ENCODE results near the gene PDHX.
A peak's percentile ranks its signal among the peaks of the same experiment; 100 is the strongest.
"Not testable (repeated sequence)": the region's sequence is repeated elsewhere in the genome, so short reads cannot be mapped to it uniquely, and the experiment has no call there.

Gene PDHX

GRCh38 chr11:34916015-34916842 lies at the start of gene PDHX, which contains the start of gene APIP:
PDHX (plus strand) TSS chr11:34916618; CDS start chr11:34916656, 38 bp downstream.
APIP (minus strand) TSS chr11:34916379; CDS start chr11:34916284, 95 bp downstream.
- peak; percentile 97 for DNase-seq (ENCODE audit: low spot score)

DNA sequence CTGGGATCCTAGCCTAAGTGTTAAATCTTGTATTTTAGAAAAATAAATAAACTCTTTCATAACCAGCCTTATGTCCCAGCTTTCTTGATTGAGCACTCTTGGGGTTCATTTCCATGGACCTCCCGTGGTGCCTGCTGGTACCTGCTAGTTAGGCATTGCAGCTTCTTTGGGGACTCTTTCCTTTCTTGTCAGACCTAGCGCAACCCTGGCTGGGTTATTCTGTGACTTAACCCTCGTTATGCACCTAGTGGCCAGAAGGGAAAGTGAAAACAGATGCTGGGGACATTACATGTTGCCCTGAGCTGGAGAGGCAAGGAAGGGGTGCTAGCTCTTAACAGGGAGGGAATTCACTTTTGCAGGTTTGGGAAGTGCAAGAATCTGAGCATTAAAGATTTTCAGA lies 47.0 kb upstream of the PDHX start:
- DNase-seq (ENCODE audit: low spot score), result no peak

- no peak for DNase-seq (ENCODE audit: low spot score)
These were observed 45.7 kb upstream of the PDHX start for GRCh38 chr11:34870548-34871196.

GRCh38 chr11:34874202-34874601 lies 42.2 kb upstream of the PDHX start:
- DNase-seq (ENCODE audit: low spot score), result no peak

DNA sequence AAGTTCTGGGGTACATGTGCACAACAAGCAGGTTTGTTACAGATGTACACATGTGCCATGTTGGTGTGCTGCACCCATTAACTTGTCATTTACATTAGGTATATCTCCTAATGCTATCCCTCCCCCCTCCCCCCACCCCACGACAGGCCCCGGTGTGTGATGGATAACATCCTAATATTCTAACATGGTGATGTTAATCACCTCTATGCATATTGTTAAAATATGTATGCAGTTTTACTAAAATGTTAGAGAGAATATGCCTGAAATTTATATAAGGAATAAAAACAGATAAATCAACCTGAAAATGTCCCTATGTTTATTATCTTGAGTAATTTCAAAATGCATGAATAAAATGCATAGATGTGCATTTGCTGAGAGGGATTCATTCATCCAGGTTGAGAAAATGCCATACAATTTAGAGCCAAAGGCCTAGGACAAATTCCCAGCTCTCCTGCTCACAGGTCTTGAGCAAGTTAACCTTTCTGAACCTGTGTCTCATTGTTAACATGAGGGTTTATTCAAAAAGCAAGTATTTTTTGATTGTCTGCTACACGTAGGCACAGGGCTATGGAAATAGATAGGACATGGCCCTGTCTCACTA lies 38.9 kb upstream of the PDHX start:
- no peak for DNase-seq (ENCODE audit: low spot score)

DNA sequence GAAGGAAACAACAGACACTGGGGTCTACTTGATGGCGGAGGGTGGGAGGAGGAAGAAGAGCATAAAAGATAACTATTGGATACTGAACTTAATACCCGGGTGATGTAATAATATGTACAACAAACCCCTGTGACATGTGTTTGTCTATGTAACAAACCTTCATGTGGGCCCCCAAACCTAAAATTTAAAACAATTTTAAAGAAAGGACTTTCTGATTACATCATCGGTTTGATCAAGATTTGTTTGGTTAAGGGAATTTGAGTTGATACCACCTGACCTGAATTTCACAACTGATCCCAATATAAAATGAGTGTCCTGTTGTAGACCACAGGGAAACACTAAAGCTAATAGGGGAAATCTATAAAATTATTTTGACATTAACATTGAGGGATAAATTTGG lies 34.5 kb upstream of the PDHX start:
- no peak for DNase-seq (ENCODE audit: low spot score)

- no peak for DNase-seq (ENCODE audit: low spot score)
These were observed 29.8 kb upstream of the PDHX start for GRCh38 chr11:34886609-34887008.

DNA sequence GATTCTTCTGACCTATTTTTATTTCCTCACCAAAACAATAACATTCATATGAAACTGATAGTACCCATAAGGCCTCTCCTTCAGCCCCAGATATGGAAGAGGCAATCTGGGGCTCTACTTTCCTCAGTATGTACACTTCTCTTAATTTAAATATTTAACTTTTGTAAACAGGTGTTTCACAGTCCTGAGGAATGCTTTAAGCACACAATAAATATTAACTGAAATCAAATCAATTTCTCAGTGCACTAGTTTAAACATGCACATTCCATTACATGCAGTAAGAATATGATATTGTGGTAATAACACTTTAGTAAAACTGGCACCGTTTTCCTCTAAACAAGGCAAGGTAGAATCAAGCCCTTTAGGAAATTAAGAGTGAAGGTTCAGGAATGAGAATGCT lies 29.2 kb upstream of the PDHX start:
- DNase-seq (ENCODE audit: low spot score), result no peak

DNA sequence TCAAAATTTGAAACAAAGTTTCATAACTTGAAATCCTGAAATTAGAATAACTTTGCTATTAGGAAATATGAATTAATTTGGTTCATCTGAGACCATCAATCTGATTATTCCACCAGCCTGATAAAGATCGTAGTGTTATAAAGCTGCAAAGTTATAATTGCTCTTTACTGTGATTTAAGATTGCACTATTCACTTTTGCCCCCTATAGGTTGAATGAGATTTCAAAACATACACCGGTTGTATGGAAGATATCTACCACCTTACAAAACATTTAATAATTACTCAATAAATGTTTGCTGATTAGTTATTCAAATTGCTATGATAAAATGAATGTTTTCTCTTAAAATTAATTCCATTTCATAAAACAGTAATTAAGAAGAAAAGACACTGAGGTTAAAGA lies 26.3 kb upstream of the PDHX start:
- DNase-seq (ENCODE audit: low spot score), result no peak

- no peak for DNase-seq (ENCODE audit: low spot score)
These were observed 25.6 kb upstream of the PDHX start for GRCh38 chr11:34890812-34891211.

- DNase-seq (ENCODE audit: low spot score), result no peak
These were observed 24.8 kb upstream of the PDHX start for GRCh38 chr11:34891611-34892010.

- DNase-seq (ENCODE audit: low spot score), result no peak
These were observed 23.0 kb upstream of the PDHX start for GRCh38 chr11:34893416-34893815.

DNA sequence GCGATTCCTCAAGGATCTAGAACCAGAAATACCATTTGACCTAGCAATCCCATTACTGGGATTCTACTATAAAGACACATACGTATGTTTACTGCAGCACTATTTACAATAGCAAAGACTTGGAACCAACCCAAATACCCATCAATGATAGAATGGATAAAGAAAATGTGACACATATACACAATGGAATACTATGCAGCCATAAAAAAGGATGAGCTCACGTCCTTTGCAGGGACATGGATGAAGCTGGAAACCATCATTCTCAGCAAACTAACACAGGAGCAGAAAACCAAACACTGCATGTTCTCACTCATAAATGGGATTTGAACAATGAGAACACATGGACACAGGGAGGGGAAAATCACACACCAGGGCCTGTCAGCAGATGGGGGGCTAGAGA lies 20.2 kb upstream of the PDHX start:
- not testable (repeated sequence) for DNase-seq (ENCODE audit: low spot score)

GRCh38 chr11:34897171-34897870 lies 19.1 kb upstream of the PDHX start:
- DNase-seq (ENCODE audit: low spot score), result no peak

- DNase-seq (ENCODE audit: low spot score), result no peak
These were observed 17.9 kb upstream of the PDHX start for GRCh38 chr11:34898474-34898873.

DNA sequence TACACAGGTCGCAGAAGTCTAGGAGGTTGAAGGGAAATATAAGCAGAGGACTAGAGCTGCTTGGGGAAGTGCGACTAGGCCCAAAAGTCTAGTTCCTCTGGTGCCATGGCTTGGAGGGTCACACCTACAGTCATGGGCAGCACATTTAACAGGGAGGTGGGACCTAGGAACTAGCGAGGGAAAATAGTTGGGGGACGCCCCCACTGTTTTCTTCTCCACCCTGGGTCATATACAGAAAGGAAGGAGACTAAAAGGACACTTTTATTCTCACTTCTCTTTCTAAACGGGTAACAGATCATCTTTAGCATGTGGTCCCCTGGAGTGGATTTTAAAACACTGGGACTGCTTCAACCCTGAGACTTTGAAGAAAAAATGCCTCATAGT lies 16.8 kb upstream of the PDHX start:
- DNase-seq (ENCODE audit: low spot score), result no peak

DNA sequence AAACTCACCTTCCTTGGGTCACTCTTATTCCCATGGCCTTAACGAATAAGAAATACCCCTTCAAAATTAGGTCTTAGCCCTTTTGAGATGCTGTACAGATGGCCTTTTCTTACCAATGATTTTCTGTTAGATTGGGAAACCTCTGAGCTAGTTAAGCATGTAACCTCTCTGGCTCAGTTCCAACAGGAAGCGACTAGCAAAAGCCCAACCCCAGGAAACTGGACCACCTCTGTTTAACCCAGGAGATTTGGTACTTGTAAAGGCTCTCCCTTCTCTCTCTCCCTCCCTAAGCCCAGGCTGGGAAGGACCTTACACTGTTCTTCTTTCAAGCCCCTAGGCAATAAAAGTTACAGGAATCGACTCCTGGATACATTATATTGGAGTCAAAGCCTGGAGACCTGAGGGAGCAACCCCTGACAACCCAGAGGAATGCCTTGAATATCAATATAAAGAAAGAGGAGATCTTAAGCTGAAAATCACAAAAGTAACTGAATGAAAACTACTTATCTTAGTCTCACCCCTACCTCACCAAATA lies 11.9 kb upstream of the PDHX start:
- no peak for DNase-seq (ENCODE audit: low spot score)

DNA sequence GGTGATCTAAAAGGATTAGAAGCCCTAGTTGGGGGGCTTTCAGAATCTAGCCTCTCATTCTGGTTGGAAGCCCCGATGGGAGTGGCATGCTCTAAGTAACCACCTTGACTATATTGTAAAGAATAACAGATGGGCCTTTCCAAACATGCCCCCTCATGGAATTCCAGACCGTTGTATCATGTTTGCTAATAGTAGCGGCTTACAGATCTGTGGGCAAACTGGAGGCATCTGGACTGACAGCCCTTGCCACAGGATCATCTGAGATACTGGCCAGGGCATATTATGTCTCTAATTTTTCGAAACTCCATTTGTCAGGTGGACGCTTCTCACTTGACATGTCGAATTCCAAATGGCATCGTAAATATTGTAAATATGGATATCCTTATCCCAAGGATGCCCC lies 10.8 kb upstream of the PDHX start:
- DNase-seq (ENCODE audit: low spot score), result no peak

DNA sequence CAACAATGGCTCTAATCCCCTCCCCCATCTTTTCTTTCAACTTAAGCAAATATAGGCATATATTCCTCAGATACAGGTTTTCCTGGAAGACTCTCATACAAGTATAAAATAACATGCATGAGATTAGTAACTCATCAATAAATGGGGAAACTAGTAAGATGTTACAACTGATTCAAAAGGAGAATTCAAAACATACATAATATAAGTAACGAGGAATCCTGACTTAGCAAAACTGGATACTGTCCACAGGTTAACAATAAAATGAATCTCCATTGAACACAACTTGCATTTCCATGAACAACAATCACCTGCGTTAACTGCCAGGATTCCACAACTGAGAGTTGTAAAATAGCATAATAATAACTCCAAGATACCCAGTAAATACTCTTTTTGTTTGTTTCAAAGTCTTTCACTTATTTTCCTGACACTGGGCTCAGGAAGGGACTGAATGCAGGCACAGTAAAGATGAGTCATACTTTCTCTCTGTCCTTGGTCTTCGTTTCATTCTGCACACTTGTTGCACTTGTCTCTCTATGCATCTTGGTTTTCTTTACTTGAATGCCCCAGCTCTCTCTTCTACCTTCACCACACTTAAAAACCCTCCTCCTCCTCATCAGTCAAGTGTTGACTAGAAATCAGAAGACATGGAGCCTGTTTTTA lies 8.4 kb upstream of the PDHX start:
- no peak for DNase-seq (ENCODE audit: low spot score)

- no peak for DNase-seq (ENCODE audit: low spot score)
These were observed 7.0 kb upstream of the PDHX start for GRCh38 chr11:34909415-34909814.

GRCh38 chr11:34909955-34910354 lies 6.5 kb upstream of the PDHX start:
- DNase-seq (ENCODE audit: low spot score), result no peak

GRCh38 chr11:34910817-34911216 lies 5.6 kb upstream of the PDHX start:
- DNase-seq (ENCODE audit: low spot score), result no peak

Data from germinal center (tissue), 1 donor.